ENCODE results near the gene PIK3CB.
"Not testable (repeated sequence)": the region's sequence is repeated elsewhere in the genome, so short reads cannot be mapped to it uniquely, and the experiment has no call there.

The PIK3CB gene

GRCh38 chr3:138856799-138857198, 22.1 kb upstream of the PIK3CB start:
- Mint-ChIP-seq H3K9me3 (no peaks in the 10 kb centered on the region), H3K27me3 (no peaks in the 10 kb centered on the region), H3K4me1 (no peaks in the 10 kb centered on the region), H3K4me3 (no peak overlapping the region), H3K27ac (no peak overlapping the region)
- no peak for DNase-seq
- no peak for ATAC-seq

GRCh38 chr3:138854940-138855339, 20.2 kb upstream of the PIK3CB start:
- DNase-seq (no peak), ATAC-seq (no peak)
- Mint-ChIP-seq H3K27ac (no peak overlapping the region), H3K4me1 (no peaks in the 10 kb centered on the region), H3K27me3 (no peaks in the 10 kb centered on the region), H3K9me3 (no peaks in the 10 kb centered on the region), H3K4me3 (no peak overlapping the region)

- Mint-ChIP-seq H3K4me3 (no peak overlapping the region), H3K27me3 (no peaks in the 10 kb centered on the region), H3K9me3 (no peaks in the 10 kb centered on the region), H3K27ac (no peak overlapping the region), H3K4me1 (no peaks in the 10 kb centered on the region)
- DNase-seq = no peak
- no peak for ATAC-seq
Observed at GRCh38 chr3:138854204-138854603, 19.5 kb upstream of the PIK3CB start.

GRCh38 chr3:138850151-138850550, 15.4 kb upstream of the PIK3CB start:
- Mint-ChIP-seq H3K4me3 (no peak overlapping the region), H3K27ac (no peak overlapping the region)

GRCh38 chr3:138849222-138849940, 14.7 kb upstream of the PIK3CB start:
- no peak overlapping the region for H3K27ac Mint-ChIP-seq
- no peaks in the 10 kb centered on the region for H3K27me3 Mint-ChIP-seq
- DNase-seq (no peak), ATAC-seq (no peak)
- no peak overlapping the region for H3K4me3 Mint-ChIP-seq
- no peaks in the 10 kb centered on the region for H3K4me1 Mint-ChIP-seq
- no peaks in the 10 kb centered on the region for H3K9me3 Mint-ChIP-seq

More at GRCh38 chr3:138850151-138850550, 15.4 kb upstream of the PIK3CB start:
- H3K4me1 Mint-ChIP-seq = no peaks in the 10 kb centered on the region
- no peaks in the 10 kb centered on the region for H3K27me3 Mint-ChIP-seq
- ATAC-seq (no peak), DNase-seq (no peak)
- H3K9me3 Mint-ChIP-seq = no peaks in the 10 kb centered on the region

GRCh38 chr3:138848696-138849095, 14.0 kb upstream of the PIK3CB start:
- no peak overlapping the region for H3K27ac Mint-ChIP-seq
- ATAC-seq (no peak), DNase-seq (no peak)
- no peak overlapping the region for H3K4me3 Mint-ChIP-seq
- no peaks in the 10 kb centered on the region for H3K27me3 Mint-ChIP-seq
- H3K9me3 Mint-ChIP-seq = no peaks in the 10 kb centered on the region
- no peaks in the 10 kb centered on the region for H3K4me1 Mint-ChIP-seq

GRCh38 chr3:138846824-138847223, 12.1 kb upstream of the PIK3CB start:
- not testable (repeated sequence) for ATAC-seq, H3K4me1 Mint-ChIP-seq, DNase-seq, H3K9me3 Mint-ChIP-seq, H3K27ac Mint-ChIP-seq, H3K27me3 Mint-ChIP-seq, H3K4me3 Mint-ChIP-seq

GRCh38 chr3:138846262-138846791, 11.6 kb upstream of the PIK3CB start:
- H3K27me3 Mint-ChIP-seq = no peaks in the 10 kb centered on the region
- H3K4me1 Mint-ChIP-seq = no peaks in the 10 kb centered on the region
- H3K9me3 Mint-ChIP-seq = no peaks in the 10 kb centered on the region
- DNase-seq = no peak
- ATAC-seq = no peak
- no peak overlapping the region for H3K4me3 Mint-ChIP-seq
- no peak overlapping the region for H3K27ac Mint-ChIP-seq

- Mint-ChIP-seq H3K4me3 (no peak overlapping the region), H3K9me3 (no peaks in the 10 kb centered on the region), H3K4me1 (no peaks in the 10 kb centered on the region), H3K27me3 (no peaks in the 10 kb centered on the region), H3K27ac (no peak overlapping the region)
- DNase-seq (no peak), ATAC-seq (no peak)
Observed at GRCh38 chr3:138845771-138846173, 11.0 kb upstream of the PIK3CB start.

- Mint-ChIP-seq H3K9me3 (no peaks in the 10 kb centered on the region), H3K4me1 (no peaks in the 10 kb centered on the region), H3K27me3 (no peaks in the 10 kb centered on the region), H3K4me3 (no peak overlapping the region), H3K27ac (no peak overlapping the region)
- ATAC-seq = no peak
- DNase-seq = no peak
Observed at GRCh38 chr3:138845181-138845601, 10.5 kb upstream of the PIK3CB start.

- Mint-ChIP-seq H3K9me3 (no peaks in the 10 kb centered on the region), H3K4me3 (no peak overlapping the region), H3K4me1 (no peaks in the 10 kb centered on the region), H3K27ac (peak overlapping the region in 1 of 2 donors; percentile 49), H3K27me3 (no peaks in the 10 kb centered on the region)
- DNase-seq (no peak), ATAC-seq (no peak)
Observed at GRCh38 chr3:138842483-138843188, 7.9 kb upstream of the PIK3CB start.

GRCh38 chr3:138838385-138838784, 3.7 kb upstream of the PIK3CB start:
- not testable (repeated sequence) for ATAC-seq, H3K4me3 Mint-ChIP-seq, DNase-seq, H3K27me3 Mint-ChIP-seq, H3K27ac Mint-ChIP-seq, H3K9me3 Mint-ChIP-seq
- H3K4me1 Mint-ChIP-seq = peaks cover 15% of the 10 kb centered on the region

GRCh38 chr3:138835846-138836245, 1.1 kb upstream of the PIK3CB start:
- not testable (repeated sequence) for H3K9me3 Mint-ChIP-seq, DNase-seq, H3K27ac Mint-ChIP-seq, ATAC-seq, H3K27me3 Mint-ChIP-seq
- Mint-ChIP-seq H3K4me1 (peaks cover 29% of the 10 kb centered on the region), H3K4me3 (peak overlapping the region; percentile 93 to 94)

- DNase-seq = no peak
- Mint-ChIP-seq H3K4me1 (peaks cover 30% of the 10 kb centered on the region), H3K9me3 (no peaks in the 10 kb centered on the region), H3K27me3 (no peaks in the 10 kb centered on the region), H3K27ac (peak overlapping the region; percentile 96 to 98), H3K4me3 (peak overlapping the region; percentile 93 to 94)
- no peak for ATAC-seq
Observed at GRCh38 chr3:138835397-138835757, 649 bp upstream of the PIK3CB start.

GRCh38 chr3:138833899-138834595, 681 bp downstream of the PIK3CB start:
- ATAC-seq (peak; percentile 5), DNase-seq (peak in 1 of 2 donors; percentile 65)
- Mint-ChIP-seq H3K27ac (peak overlapping the region; percentile 84 to 85), H3K4me1 (peaks cover 34% of the 10 kb centered on the region), H3K9me3 (no peaks in the 10 kb centered on the region), H3K4me3 (peak overlapping the region; percentile 93 to 94), H3K27me3 (no peaks in the 10 kb centered on the region)
